Measurements from ENCODE around the gene ANKHD1.

The ANKHD1 gene

DNA sequence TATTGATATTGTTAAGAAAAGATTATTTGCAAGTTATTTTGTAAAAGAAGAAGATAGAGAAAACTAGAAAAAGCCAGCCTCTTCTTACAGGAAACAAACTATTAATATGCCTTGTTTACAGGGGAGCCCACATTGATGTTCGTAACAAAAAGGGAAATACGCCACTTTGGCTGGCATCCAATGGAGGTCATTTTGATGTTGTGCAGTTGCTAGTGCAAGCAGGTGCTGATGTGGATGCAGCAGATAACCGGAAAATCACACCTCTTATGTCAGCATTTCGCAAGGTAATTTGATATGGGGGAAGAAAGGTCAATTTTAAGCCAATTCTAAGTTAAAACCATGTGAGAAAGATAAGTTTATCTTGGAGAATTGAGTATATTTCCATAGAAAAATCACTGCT, 108.3 kb downstream of the ANKHD1 start:
- no peak overlapping the region for H3K4me3 ChIP-seq (ENCODE audit: low read length)
- H3K9ac ChIP-seq (ENCODE audit: low read length), result no peak overlapping the region
- TF ChIP-seq EZH2phosphoT487 (IDR thresholded peaks at IDR 0.05; ENCODE audit: low read depth), result no peak
- TF ChIP-seq CTCF (IDR thresholded peaks at IDR 0.05; ENCODE audit: low read depth, low read length), result no peak
- no peaks in the 10 kb centered on the region for H3K4me1 ChIP-seq (ENCODE audit: low read length)
- no peak overlapping the region for H3K27ac ChIP-seq (ENCODE audit: low read length)
- H3K36me3 ChIP-seq (replicated peaks; ENCODE audit: low read depth, low read length), result peaks cover 32% of the 10 kb centered on the region
- H2AFZ ChIP-seq (ENCODE audit: low read depth, low read length), result no peak overlapping the region
- H3K4me2 ChIP-seq (ENCODE audit: low read length), result no peak overlapping the region
- no peaks in the 10 kb centered on the region for H3K79me2 ChIP-seq (ENCODE audit: low read length)
- H3K9me3 ChIP-seq (ENCODE audit: insufficient read depth, low read length), result no peaks in the 10 kb centered on the region
- no peaks in the 10 kb centered on the region for H3K27me3 ChIP-seq (ENCODE audit: low read depth, low read length)
- H4K20me1 ChIP-seq (ENCODE audit: insufficient read depth, low read length), result no peaks in the 10 kb centered on the region

- TF ChIP-seq EZH2phosphoT487 (IDR thresholded peaks at IDR 0.05; ENCODE audit: low read depth) (no peak), CTCF (IDR thresholded peaks at IDR 0.05; ENCODE audit: low read depth, low read length) (no peak)
Measured at GRCh38 chr5:140513124-140513523, 111.5 kb downstream of the ANKHD1 start.

GRCh38 chr5:140524003-140524402, 122.4 kb downstream of the ANKHD1 start:
- Histone ChIP-seq H3K79me2 (ENCODE audit: low read length) (no peaks in the 10 kb centered on the region), H3K36me3 (replicated peaks; ENCODE audit: low read depth, low read length) (peaks cover 22% of the 10 kb centered on the region), H3K4me1 (ENCODE audit: low read length) (peaks cover 10% of the 10 kb centered on the region), H3K4me2 (ENCODE audit: low read length) (peak overlapping the region; percentile 12; the same call in 1 of the 2 replicates), H2AFZ (ENCODE audit: low read depth, low read length) (no peak overlapping the region), H3K9ac (ENCODE audit: low read length) (no peak overlapping the region), H3K27me3 (ENCODE audit: low read depth, low read length) (no peaks in the 10 kb centered on the region), H3K4me3 (ENCODE audit: low read length) (no peak overlapping the region), H3K9me3 (ENCODE audit: insufficient read depth, low read length) (no peaks in the 10 kb centered on the region), H4K20me1 (ENCODE audit: insufficient read depth, low read length) (no peaks in the 10 kb centered on the region), H3K27ac (ENCODE audit: low read length) (no peak overlapping the region; the same call in 1 of the 2 replicates)
- TF ChIP-seq EZH2phosphoT487 (IDR thresholded peaks at IDR 0.05; ENCODE audit: low read depth), result no peak
- no peak for TF ChIP-seq CTCF (IDR thresholded peaks at IDR 0.05; ENCODE audit: low read depth, low read length)

More at GRCh38 chr5:140513124-140513523, 111.5 kb downstream of the ANKHD1 start:
- no peaks in the 10 kb centered on the region for H3K79me2 ChIP-seq (ENCODE audit: low read length)
- H3K9ac ChIP-seq (ENCODE audit: low read length), result no peak overlapping the region
- H2AFZ ChIP-seq (ENCODE audit: low read depth, low read length), result no peak overlapping the region
- no peak overlapping the region for H3K27ac ChIP-seq (ENCODE audit: low read length)
- no peaks in the 10 kb centered on the region for H3K4me1 ChIP-seq (ENCODE audit: low read length)
- no peak overlapping the region for H3K4me2 ChIP-seq (ENCODE audit: low read length)
- H3K27me3 ChIP-seq (ENCODE audit: low read depth, low read length), result no peaks in the 10 kb centered on the region
- no peaks in the 10 kb centered on the region for H4K20me1 ChIP-seq (ENCODE audit: insufficient read depth, low read length)
- no peaks in the 10 kb centered on the region for H3K9me3 ChIP-seq (ENCODE audit: insufficient read depth, low read length)
- H3K36me3 ChIP-seq (replicated peaks; ENCODE audit: low read depth, low read length), result peaks cover 19% of the 10 kb centered on the region
- no peak overlapping the region for H3K4me3 ChIP-seq (ENCODE audit: low read length)

DNA sequence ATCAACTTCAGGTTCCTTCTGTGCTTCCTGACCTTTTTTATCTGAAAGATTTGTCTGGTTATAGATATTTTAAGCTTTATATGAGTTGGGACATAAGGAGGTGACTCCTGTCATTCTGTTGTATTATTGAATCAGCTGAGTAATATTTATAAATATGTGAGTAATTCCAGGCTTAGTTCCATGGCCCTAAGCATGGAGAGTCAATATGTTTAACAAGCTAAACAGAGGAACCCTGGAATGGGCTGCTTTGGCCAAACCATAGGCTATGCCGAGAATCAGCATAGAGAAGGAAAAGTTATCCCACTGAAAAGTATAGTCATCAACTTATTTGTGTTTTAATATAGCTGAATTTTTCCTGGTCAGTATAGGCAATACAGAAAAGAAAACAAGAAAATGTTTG, 138.6 kb downstream of the ANKHD1 start:
- H3K27ac ChIP-seq (ENCODE audit: low read length), result no peak overlapping the region
- peaks cover 52% of the 10 kb centered on the region for H3K36me3 ChIP-seq (replicated peaks; ENCODE audit: low read depth, low read length)
- no peak overlapping the region for H2AFZ ChIP-seq (ENCODE audit: low read depth, low read length)

More for the DNA sequence above, 138.6 kb downstream of the ANKHD1 start:
- no peak overlapping the region for H3K9ac ChIP-seq (ENCODE audit: low read length)
- no peaks in the 10 kb centered on the region for H3K9me3 ChIP-seq (ENCODE audit: insufficient read depth, low read length)
- TF ChIP-seq CTCF (IDR thresholded peaks at IDR 0.05; ENCODE audit: low read depth, low read length) (no peak), EZH2phosphoT487 (IDR thresholded peaks at IDR 0.05; ENCODE audit: low read depth) (no peak)
- peaks cover 18% of the 10 kb centered on the region for H3K4me1 ChIP-seq (ENCODE audit: low read length)
- H3K4me2 ChIP-seq (ENCODE audit: low read length), result no peak overlapping the region
- no peak overlapping the region for H3K4me3 ChIP-seq (ENCODE audit: low read length)
- H3K27me3 ChIP-seq (ENCODE audit: low read depth, low read length), result no peaks in the 10 kb centered on the region
- H4K20me1 ChIP-seq (ENCODE audit: insufficient read depth, low read length), result peaks cover 3% of the 10 kb centered on the region; the same call in 1 of the 2 replicates
- peaks cover 11% of the 10 kb centered on the region for H3K79me2 ChIP-seq (ENCODE audit: low read length)
